Keratinocyte (primary cell): ENCODE data around the gene RBM38. TPM values are rescaled to one million over a fixed set of nuclear protein-coding genes. Genes with fewer than 3 reads are reported as not detected.

Source experiments
- DNase-seq: peaks from one replicate; pipeline ENCODE4 v3.0.0-alpha.2; 2011; ENCODE audit warnings: low read depth, missing footprints, low spot score
- FAIRE-seq: peaks from 2 replicates; lab custom pipeline; 2011; peaks lifted over from hg19 to GRCh38; lab: Jason Lieb, UNC
- H2AFZ ChIP-seq: 2 replicates; pipeline ENCODE4 v1.6.0; 2012; ENCODE audit warnings: low read length, control low read depth, inconsistent platforms; ENCODE audit not compliant: control insufficient read depth
- H3K27ac ChIP-seq: 2 replicates; pipeline ENCODE4 v1.5.1; 2011; ENCODE audit warnings: low read length; ENCODE audit not compliant: control insufficient read depth, insufficient read depth
- H3K27me3 ChIP-seq: 3 replicates; pipeline ENCODE4 v1.6.0; 2011; ENCODE audit warnings: low read length; ENCODE audit not compliant: control insufficient read depth, insufficient read depth; ENCODE audit errors: extremely low read depth
- H3K36me3 ChIP-seq, 2 experiments: 2 replicates in 1 of 2; 3 replicates in 1 of 2; pipeline ENCODE4 v1.5.1; 2011; ENCODE audit warnings: low read length in 2 of 2, mild to moderate bottlenecking in 1 of 2; ENCODE audit not compliant: control insufficient read depth in 2 of 2, insufficient read depth in 2 of 2; ENCODE audit errors: extremely low read depth in 1 of 2
- H3K4me1 ChIP-seq: 3 replicates; pipeline ENCODE4 v1.5.1; 2011; ENCODE audit warnings: low read length; ENCODE audit not compliant: control insufficient read depth, insufficient read depth; ENCODE audit errors: extremely low read depth
- H3K4me2 ChIP-seq: 3 replicates; pipeline ENCODE4 v1.6.0; 2011; ENCODE audit warnings: low read depth, low read length; ENCODE audit not compliant: control insufficient read depth, insufficient read depth; ENCODE audit errors: extremely low read depth
- H3K4me3 ChIP-seq, 3 experiments: fragments of 200-600 bp in 1 of 3; sonication (generic) in 1 of 3; 2 replicates in 2 of 3; 3 replicates in 1 of 3; pipeline ENCODE4 v1.5.1; 2011 to 2016; ENCODE audit warnings: low read length in 3 of 3, mild to moderate bottlenecking in 3 of 3, control low read depth in 2 of 3, inconsistent platforms in 1 of 3, low read depth in 1 of 3, mixed read lengths in 1 of 3, mixed run types in 1 of 3, moderate library complexity in 1 of 3; ENCODE audit not compliant: control insufficient read depth in 2 of 3, insufficient read depth in 2 of 3; ENCODE audit errors: extremely low read depth in 1 of 3
- H3K79me2 ChIP-seq: 2 replicates; pipeline ENCODE4 v1.6.0; 2012; ENCODE audit warnings: low read length; ENCODE audit not compliant: control insufficient read depth, insufficient read depth
- H3K9ac ChIP-seq: 3 replicates; pipeline ENCODE4 v1.6.0; 2011; ENCODE audit warnings: low read length; ENCODE audit not compliant: control insufficient read depth, insufficient read depth; ENCODE audit errors: extremely low read depth
- H3K9me1 ChIP-seq: 3 replicates; pipeline ENCODE4 v1.6.0; 2011; ENCODE audit warnings: low read length; ENCODE audit not compliant: control insufficient read depth, insufficient read depth; ENCODE audit errors: extremely low read depth
- H3K9me3 ChIP-seq: 2 replicates; pipeline ENCODE4 v1.5.1; 2012; ENCODE audit warnings: low read depth, low read length; ENCODE audit not compliant: control insufficient read depth
- H4K20me1 ChIP-seq: 3 replicates; pipeline ENCODE4 v1.6.0; 2011; ENCODE audit warnings: low read length; ENCODE audit not compliant: control insufficient read depth, insufficient read depth; ENCODE audit errors: extremely low read depth
- CTCF ChIP-seq, 3 experiments: IDR thresholded peaks in 1 of 3; conservative IDR thresholded peaks in 1 of 3; optimal IDR thresholded peaks in 1 of 3; 2 replicates in 2 of 3; 3 replicates in 1 of 3; pipeline versions ENCODE3 to v1.5.1; 2011; ENCODE audit warnings: low read length in 3 of 3, mild to moderate bottlenecking in 3 of 3, moderate library complexity in 2 of 3, control low read depth in 1 of 3, inconsistent platforms in 1 of 3; ENCODE audit not compliant: insufficient read depth in 2 of 3; ENCODE audit errors: extremely low read depth in 1 of 3
- EZH2 ChIP-seq: IDR thresholded peaks from one replicate; pipeline ENCODE4 v1.6.1; 2012; ENCODE audit warnings: inconsistent platforms, mild to moderate bottlenecking, low read length, moderate library complexity
- dilution Hi-C: fragments of 300-500 bp; cut with MboI; formaldehyde crosslinking; loops from one replicate; pipeline ENCODE4 v1.7.0; 2020; ENCODE audit warnings: low sequenced_read_pairs; ENCODE audit not compliant: extremely low pct_ligation_motif_present
- polyA plus RNA-seq, 5 experiments: library from polyadenylated mRNA; depleted of rRNA in 3 of 5; stranded (reverse) in 3 of 5; stranded (forward) in 1 of 5; unstranded in 1 of 5; fragments of >200 nt; gene quantifications; 1 replicate in 1 of 5; 2 replicates in 3 of 5; 3 replicates in 1 of 5; pipeline versions ENCODE4 v1.2.1 to v1.2.3, GENCODE V29; 2011 to 2012; ENCODE audit warnings: missing spikeins in 2 of 5, low read depth in 1 of 5, low replicate concordance in 1 of 5

The RBM38 gene
- polyA plus RNA-seq, 1 donor (not counting 4 experiments of a cell fraction or from before 2014, with no cell fraction given), result 5.1 TPM

DNA sequence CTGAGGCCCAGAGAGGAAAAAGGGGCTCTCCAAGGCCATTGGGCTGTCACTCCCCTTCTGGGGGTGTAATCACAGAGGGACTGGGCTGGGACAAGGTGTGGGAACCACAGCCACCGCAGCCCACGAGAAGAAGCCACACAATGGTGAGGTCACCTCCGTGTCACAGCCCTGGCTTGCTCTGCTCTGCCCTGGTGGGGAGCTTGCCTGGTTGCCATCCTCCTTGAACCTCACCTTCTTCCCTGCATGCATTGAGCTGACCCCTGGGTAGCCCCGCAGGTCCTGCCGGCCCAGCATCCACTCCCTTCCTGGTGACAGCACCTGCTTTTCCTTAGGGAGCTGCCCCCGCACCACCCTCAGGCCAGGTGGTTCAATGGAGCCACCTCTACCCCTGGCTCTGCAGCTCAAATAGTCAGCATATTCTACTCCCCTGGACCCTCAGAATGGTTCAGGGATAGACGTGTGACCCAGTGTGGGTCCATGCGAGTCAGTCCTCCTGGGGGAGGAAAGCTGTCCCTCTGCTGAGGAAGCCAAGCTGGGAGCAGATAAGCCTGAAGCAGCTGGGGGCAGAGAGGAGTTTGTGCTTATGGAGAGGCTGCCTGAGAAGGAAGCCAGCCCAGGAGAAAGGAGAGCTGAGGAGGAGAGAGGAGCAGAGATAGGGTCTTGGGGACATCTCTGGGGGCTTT lies 21.3 kb downstream of the RBM38 start:
- no peak for DNase-seq
- H3K4me3 ChIP-seq, result no peak overlapping the region
- no peak for FAIRE-seq

DNA sequence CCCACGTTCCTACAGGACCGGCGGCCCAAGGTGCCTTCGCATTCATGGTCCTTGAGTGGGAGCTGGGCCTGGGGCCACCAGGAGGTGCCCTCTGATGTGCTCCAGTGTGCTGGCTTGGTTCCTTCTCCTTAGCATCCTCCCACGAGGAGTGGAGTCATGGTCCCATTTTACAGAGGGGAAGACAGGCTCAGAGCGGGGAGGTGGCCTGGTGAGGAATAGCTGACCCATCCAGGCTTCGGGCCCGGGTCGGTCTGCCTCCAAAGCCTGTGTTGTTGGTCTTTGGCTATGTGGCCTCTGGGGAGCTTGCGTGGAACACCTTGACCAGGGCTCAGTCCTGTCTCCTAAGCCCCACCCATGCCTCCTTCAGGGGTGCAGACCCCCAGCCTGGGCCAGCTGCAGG lies 22.8 kb downstream of the RBM38 start:
- dilution Hi-C loops, result no loop called here
- Histone ChIP-seq H2AFZ (no peak overlapping the region), H4K20me1 (no peaks in the 10 kb centered on the region), H3K27ac (no peak overlapping the region), H3K9me1 (no peaks in the 10 kb centered on the region), H3K4me3 (no peak overlapping the region), H3K4me2 (no peak overlapping the region), H3K79me2 (no peaks in the 10 kb centered on the region), H3K27me3 (peaks cover 47% of the 10 kb centered on the region), H3K9ac (no peak overlapping the region), H3K4me1 (no peaks in the 10 kb centered on the region), H3K9me3 (no peaks in the 10 kb centered on the region), H3K36me3 (no peaks in the 10 kb centered on the region)
- TF ChIP-seq CTCF (optimal IDR thresholded peaks at IDR 0.05 in 1 of 3, IDR thresholded peaks at IDR 0.05 in 1 of 3, conservative IDR thresholded peaks at IDR 0.05 in 1 of 3; ENCODE audit: extremely low read depth in 1 of 3, insufficient read depth in 2 of 3, low read length in 3 of 3), result no peak
- TF ChIP-seq EZH2, result no peak
- DNase-seq (no peak), FAIRE-seq (no peak)

More for the DNA sequence above, 21.3 kb downstream of the RBM38 start:
- Histone ChIP-seq H3K27ac (no peak overlapping the region), H3K9me3 (no peaks in the 10 kb centered on the region), H3K4me2 (no peak overlapping the region), H3K79me2 (no peaks in the 10 kb centered on the region), H3K4me1 (no peaks in the 10 kb centered on the region), H2AFZ (no peak overlapping the region), H3K9me1 (no peaks in the 10 kb centered on the region), H3K9ac (no peak overlapping the region), H3K27me3 (peaks cover 37% of the 10 kb centered on the region), H3K36me3 (peaks cover 0 to 1% of the 10 kb centered on the region in 2 experiments), H4K20me1 (no peaks in the 10 kb centered on the region)
- dilution Hi-C loops, result no loop called here
- no peak for TF ChIP-seq CTCF (optimal IDR thresholded peaks at IDR 0.05 in 1 of 3, IDR thresholded peaks at IDR 0.05 in 1 of 3, conservative IDR thresholded peaks at IDR 0.05 in 1 of 3; ENCODE audit: extremely low read depth in 1 of 3, insufficient read depth in 2 of 3, low read length in 3 of 3)
- no peak for TF ChIP-seq EZH2
